ENCODE data around the gene BRAT1. TPM values are rescaled to one million over a fixed set of nuclear protein-coding genes. Genes with fewer than 3 reads are reported as not detected.
"Not testable (repeated sequence)": the region's sequence is repeated elsewhere in the genome, so short reads cannot be mapped to it uniquely, and the experiment has no call there.

BRAT1 gene
- total and polyA plus RNA-seq, 2 donors (not counting 1 experiment from before 2014, with no cell fraction given) = 36.8 to 68.3 TPM

- no peak overlapping the region for H2AFZ ChIP-seq (ENCODE audit: insufficient read depth, low read depth, low read length, poor library complexity, severe bottlenecking)
- no peak overlapping the region for H3K27ac ChIP-seq (ENCODE audit: low read length in 2 of 2)
- peaks cover 0 to 8% of the 10 kb centered on the region in 2 donors for H3K4me1 ChIP-seq (ENCODE audit: control insufficient read depth in 2 of 2, insufficient read depth in 2 of 2, low read length in 2 of 2)
- H4K20me1 ChIP-seq (ENCODE audit: control insufficient read depth, insufficient read depth, low read length, poor library complexity, severe bottlenecking) = no peaks in the 10 kb centered on the region
- no peak for TF ChIP-seq EZH2 (IDR thresholded peaks at IDR 0.05; ENCODE audit: borderline replicate concordance, insufficient read depth, low read depth, low read length, poor library complexity, severe bottlenecking)
- H3K9me3 ChIP-seq (ENCODE audit: control extremely low read depth in 1 of 3, control insufficient read depth in 2 of 3, insufficient read depth in 1 of 3, low read length in 2 of 3) = peaks cover 0 to 5% (median 0%) of the 10 kb centered on the region in 3 donors
- WGBS (ENCODE audit: insufficient coverage) = 99% methylated on average over 23 of the region's 23 CpGs
- Mint-ChIP-seq H3K9me3 (ENCODE audit: insufficient read depth) (no peaks in the 10 kb centered on the region), H3K4me3 (no peak overlapping the region), H3K27me3 (no peaks in the 10 kb centered on the region), H3K27ac (no peak overlapping the region), H3K4me1 (peaks cover 6% of the 10 kb centered on the region)
- ChIA-PET CTCF (no interaction called here), POLR2A (no interaction called here)
- peaks cover 0 to 2% (median 0%) of the 10 kb centered on the region in 4 experiments for H3K27me3 ChIP-seq (replicated peaks in 1 of 4; ENCODE audit: control extremely low read depth in 1 of 4, control insufficient read depth in 3 of 4, insufficient read depth in 4 of 4, low read length in 3 of 4)
- intact Hi-C loops (cut with micrococcal nuclease) = no loop called here
- peaks cover 0 to 2% of the 10 kb centered on the region in 2 experiments for H3K36me3 ChIP-seq (replicated peaks in 1 of 2; ENCODE audit: control extremely low read depth in 1 of 2, control insufficient read depth in 1 of 2, extremely low read depth in 1 of 2, insufficient read depth in 2 of 2, low read length in 1 of 2)
- H3K4me3 ChIP-seq (ENCODE audit: control extremely low read depth in 1 of 5, extremely low read depth in 1 of 5, insufficient read depth in 1 of 5, low read depth in 2 of 5, low read length in 4 of 5) = no peak overlapping the region
- H3K79me2 ChIP-seq (ENCODE audit: control insufficient read depth, insufficient read depth, low read length) = no peaks in the 10 kb centered on the region
- DNase-seq (no peak), ATAC-seq (ENCODE audit: low read depth) (no peak)
- H3K4me2 ChIP-seq (replicated peaks; ENCODE audit: low read depth, low read length, poor library complexity, severe bottlenecking) = no peak overlapping the region
- H3K9ac ChIP-seq (ENCODE audit: low read length) = no peak overlapping the region
Observed at GRCh38 chr7:2592375-2592865, 37.1 kb upstream of the BRAT1 start.

DNA sequence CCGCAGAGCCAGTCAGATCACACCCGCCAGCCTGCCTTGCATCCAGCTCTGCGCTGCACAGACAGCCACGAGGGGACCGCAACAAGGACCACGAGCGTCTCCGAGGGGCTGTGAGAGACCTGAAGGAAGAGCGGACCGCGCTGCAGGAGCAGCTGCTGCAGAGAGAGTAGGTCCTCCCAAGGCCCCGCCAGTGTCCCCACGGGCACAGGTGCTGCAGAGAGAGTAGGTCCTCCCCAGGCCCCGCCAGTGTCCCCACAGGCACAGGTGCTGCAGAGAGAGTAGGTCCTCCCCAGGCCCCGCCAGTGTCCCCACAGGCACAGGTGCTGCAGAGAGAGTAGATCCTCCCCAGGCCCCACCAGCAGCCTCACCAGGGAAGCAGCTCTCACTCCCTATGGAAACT, 34.6 kb upstream of the BRAT1 start:
- intact Hi-C loops (cut with micrococcal nuclease); H3K4me1 ChIP-seq (ENCODE audit: control insufficient read depth in 2 of 2, insufficient read depth in 2 of 2, low read length in 2 of 2); H3K4me3 ChIP-seq (ENCODE audit: control extremely low read depth in 1 of 5, extremely low read depth in 1 of 5, insufficient read depth in 1 of 5, low read depth in 2 of 5, low read length in 4 of 5); H3K27me3 ChIP-seq (replicated peaks in 1 of 4; ENCODE audit: control extremely low read depth in 1 of 4, control insufficient read depth in 3 of 4, insufficient read depth in 4 of 4, low read length in 3 of 4); H4K20me1 ChIP-seq (ENCODE audit: control insufficient read depth, insufficient read depth, low read length, poor library complexity, severe bottlenecking); CTCF ChIA-PET; H3K9me3 ChIP-seq (ENCODE audit: control extremely low read depth in 1 of 3, control insufficient read depth in 2 of 3, insufficient read depth in 1 of 3, low read length in 2 of 3); ATAC-seq (ENCODE audit: low read depth); H3K36me3 ChIP-seq (replicated peaks in 1 of 2; ENCODE audit: control extremely low read depth in 1 of 2, control insufficient read depth in 1 of 2, extremely low read depth in 1 of 2, insufficient read depth in 2 of 2, low read length in 1 of 2); H3K9me3 Mint-ChIP-seq (ENCODE audit: insufficient read depth); H2AFZ ChIP-seq (ENCODE audit: insufficient read depth, low read depth, low read length, poor library complexity, severe bottlenecking); H3K27ac ChIP-seq (ENCODE audit: low read length in 2 of 2); H3K4me2 ChIP-seq (replicated peaks; ENCODE audit: low read depth, low read length, poor library complexity, severe bottlenecking); H3K79me2 ChIP-seq (ENCODE audit: control insufficient read depth, insufficient read depth, low read length); H3K27ac Mint-ChIP-seq; H3K4me1 Mint-ChIP-seq; H3K9ac ChIP-seq (ENCODE audit: low read length); DNase-seq; H3K27me3 Mint-ChIP-seq; H3K4me3 Mint-ChIP-seq: not testable (repeated sequence)
- 89% methylated on average over 14 of the region's 15 CpGs for WGBS (ENCODE audit: insufficient coverage)
- POLR2A ChIA-PET = interaction anchor here (0.6 kb wide), 1 partner anchor 117 kb away, joined by 3 read pairs; no protein-coding TSS in a partner anchor

All from B cell (primary cell).